NT2/D1 (cell line): ENCODE data around the gene PTRHD1.
"Not testable (repeated sequence)": the region's sequence is repeated elsewhere in the genome, so short reads cannot be mapped to it uniquely, and the experiment has no call there.

ENCODE experiments used
- DNase-seq: peaks from one replicate; pipeline ENCODE4 v3.0.0-alpha.2; 2011; ENCODE audit warnings: low read depth, low spot score
- H3K27me3 ChIP-seq: 2 replicates; pipeline ENCODE4 v1.6.0; 2011; ENCODE audit warnings: mild to moderate bottlenecking; ENCODE audit not compliant: insufficient read length, insufficient read depth
- H3K36me3 ChIP-seq: 2 replicates; pipeline ENCODE4 v1.6.1; 2011; ENCODE audit warnings: mild to moderate bottlenecking, low read length, mixed read lengths; ENCODE audit not compliant: insufficient read depth, insufficient read length
- H3K4me1 ChIP-seq: 2 replicates; pipeline ENCODE4 v1.5.1; 2011; ENCODE audit not compliant: insufficient read depth, insufficient read length
- H3K4me3 ChIP-seq: 2 replicates; pipeline ENCODE4 v1.5.1; 2011; ENCODE audit warnings: low read depth; ENCODE audit not compliant: insufficient read length
- H3K9ac ChIP-seq: 2 replicates; pipeline ENCODE4 v1.6.0; 2011; ENCODE audit warnings: low read depth; ENCODE audit not compliant: insufficient read length
- H3K9me3 ChIP-seq: 2 replicates; pipeline ENCODE4 v1.5.1; 2011; ENCODE audit warnings: mild to moderate bottlenecking, low read length; ENCODE audit not compliant: insufficient read depth
- SUZ12 ChIP-seq: IDR thresholded peaks from 2 replicates; pipeline ENCODE4 v1.6.1; 2011; ENCODE audit not compliant: insufficient read length, insufficient read depth; ENCODE audit errors: extremely low read depth
- YY1 ChIP-seq: IDR thresholded peaks from 2 replicates; pipeline ENCODE4 v1.6.1; 2011; ENCODE audit not compliant: insufficient read length, insufficient read depth
- ZNF274 ChIP-seq: IDR thresholded peaks from 2 replicates; pipeline ENCODE4 v1.6.1; 2011; ENCODE audit warnings: mild to moderate bottlenecking, low read depth, low read length

The PTRHD1 gene

DNA sequence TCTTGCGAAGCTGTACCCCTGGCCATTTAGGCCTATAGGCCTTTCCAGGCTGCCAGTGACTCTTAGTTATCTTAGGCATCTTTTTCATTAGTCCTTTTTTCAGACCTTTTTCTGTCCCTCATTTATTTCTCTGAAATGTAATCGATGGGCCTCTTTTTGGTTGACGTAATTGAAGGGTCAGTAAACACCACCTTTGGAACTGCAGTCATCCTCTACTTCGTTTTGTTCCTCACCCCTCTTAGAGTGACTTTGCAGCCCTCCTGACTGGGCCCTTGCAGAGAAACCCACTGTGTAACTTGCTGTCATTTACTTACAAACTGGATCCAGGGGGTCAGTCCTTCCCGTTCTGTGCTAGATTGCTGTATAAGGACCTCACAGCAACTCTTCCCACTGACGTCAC, 23.2 kb upstream of the PTRHD1 start:
- no peak for DNase-seq
- Histone ChIP-seq H3K9ac (no peak overlapping the region), H3K27me3 (no peaks in the 10 kb centered on the region), H3K4me3 (no peak overlapping the region), H3K9me3 (no peaks in the 10 kb centered on the region), H3K36me3 (peaks cover 85% of the 10 kb centered on the region), H3K4me1 (peaks cover 4% of the 10 kb centered on the region)
- TF ChIP-seq ZNF274 (no peak), SUZ12 (no peak), YY1 (no peak)

DNA sequence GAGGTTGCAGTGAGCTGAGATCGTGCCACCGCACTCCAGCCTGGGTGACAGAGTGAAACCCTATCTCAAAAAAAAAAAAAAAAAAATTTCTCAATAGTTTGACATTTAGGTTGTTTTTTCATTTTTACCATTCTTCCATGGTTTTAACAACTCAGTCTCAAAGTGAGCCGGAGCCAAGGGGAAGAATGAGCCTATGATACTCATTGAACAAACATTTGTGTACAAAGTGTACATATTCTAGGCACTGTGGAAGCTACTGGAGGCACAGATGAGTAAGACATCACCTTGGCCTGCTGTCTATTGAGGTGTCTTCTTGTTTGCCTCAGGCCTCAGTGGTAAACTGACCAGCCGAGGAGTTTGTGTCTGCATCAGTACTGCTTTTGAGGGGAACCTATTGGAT, 22.0 kb upstream of the PTRHD1 start:
- Histone ChIP-seq H3K9ac (no peak overlapping the region), H3K27me3 (no peaks in the 10 kb centered on the region), H3K9me3 (no peaks in the 10 kb centered on the region), H3K4me3 (no peak overlapping the region), H3K36me3 (peaks cover 73% of the 10 kb centered on the region), H3K4me1 (no peaks in the 10 kb centered on the region)
- no peak for DNase-seq
- TF ChIP-seq YY1 = no peak
- TF ChIP-seq ZNF274 = no peak
- TF ChIP-seq SUZ12 = no peak

DNA sequence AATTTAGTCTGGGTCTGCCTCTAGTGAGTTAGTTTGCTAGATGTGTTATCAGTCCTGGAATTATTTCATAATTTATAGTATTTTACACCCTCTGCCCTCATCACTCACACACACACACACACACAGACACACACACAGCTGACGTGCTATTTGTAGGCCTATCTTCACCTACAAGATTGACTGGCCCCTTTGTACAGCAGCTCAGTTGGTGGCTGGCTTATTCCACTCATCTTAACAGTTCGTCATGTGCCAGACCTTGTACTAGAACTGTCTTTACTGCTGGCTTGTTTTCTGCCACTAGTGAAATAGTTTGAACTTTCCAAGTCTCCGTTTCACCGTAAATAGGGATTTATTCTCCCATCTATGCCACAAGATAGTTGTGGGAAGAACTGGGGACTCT, 21.3 kb upstream of the PTRHD1 start:
- Histone ChIP-seq H3K4me3 (no peak overlapping the region), H3K9ac (no peak overlapping the region), H3K4me1 (no peaks in the 10 kb centered on the region), H3K27me3 (no peaks in the 10 kb centered on the region), H3K36me3 (peaks cover 69% of the 10 kb centered on the region), H3K9me3 (no peaks in the 10 kb centered on the region)
- TF ChIP-seq ZNF274 (no peak), YY1 (no peak), SUZ12 (no peak)
- no peak for DNase-seq

DNA sequence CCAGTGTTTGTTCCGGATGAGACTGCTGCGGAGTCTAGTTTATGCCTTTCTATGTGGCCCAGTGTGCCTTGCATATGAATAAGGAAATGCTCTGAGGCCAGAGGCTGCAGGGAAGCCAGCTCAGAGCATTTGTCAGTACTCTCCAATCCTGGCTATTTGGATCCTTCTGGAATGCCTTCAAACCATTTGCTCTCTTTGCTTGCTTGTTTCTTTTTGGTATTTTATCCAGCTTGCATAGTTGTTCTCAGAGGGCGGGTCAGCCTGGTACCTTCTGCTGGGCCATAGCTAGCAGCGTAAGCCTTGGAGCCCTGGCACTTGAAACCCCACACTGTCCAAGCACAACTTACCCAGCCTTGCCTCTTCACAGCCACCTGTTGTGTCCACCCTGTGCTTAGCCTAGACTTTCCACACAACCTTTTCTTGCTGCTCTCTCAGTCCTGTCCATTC, 20.5 kb upstream of the PTRHD1 start:
- DNase-seq = no peak
- Histone ChIP-seq H3K9ac (no peak overlapping the region), H3K27me3 (no peaks in the 10 kb centered on the region), H3K4me1 (no peaks in the 10 kb centered on the region), H3K36me3 (peaks cover 61% of the 10 kb centered on the region), H3K9me3 (no peaks in the 10 kb centered on the region), H3K4me3 (no peak overlapping the region)
- TF ChIP-seq YY1 = no peak
- TF ChIP-seq ZNF274 = no peak
- TF ChIP-seq SUZ12 = no peak

GRCh38 chr2:24809316-24810007, 16.3 kb upstream of the PTRHD1 start:
- no peak overlapping the region for H3K4me3 ChIP-seq
- no peaks in the 10 kb centered on the region for H3K4me1 ChIP-seq
- H3K27me3 ChIP-seq = no peaks in the 10 kb centered on the region
- no peak for DNase-seq
- H3K9ac ChIP-seq = no peak overlapping the region
- peaks cover 37% of the 10 kb centered on the region for H3K36me3 ChIP-seq
- H3K9me3 ChIP-seq = peaks cover 11% of the 10 kb centered on the region; the same call in 1 of the 2 replicates
- TF ChIP-seq YY1 (no peak), ZNF274 (no peak), SUZ12 (no peak)

GRCh38 chr2:24806661-24807036, 13.5 kb upstream of the PTRHD1 start:
- Histone ChIP-seq H3K4me1 (no peaks in the 10 kb centered on the region), H3K27me3 (no peaks in the 10 kb centered on the region), H3K9ac (no peak overlapping the region), H3K9me3 (peaks cover 11% of the 10 kb centered on the region; the same call in 1 of the 2 replicates), H3K4me3 (no peak overlapping the region), H3K36me3 (peaks cover 19% of the 10 kb centered on the region)
- no peak for TF ChIP-seq YY1
- no peak for TF ChIP-seq ZNF274
- no peak for TF ChIP-seq SUZ12
- DNase-seq = no peak

GRCh38 chr2:24805811-24806660, 12.8 kb upstream of the PTRHD1 start:
- not testable (repeated sequence) for H3K4me3 ChIP-seq, H3K27me3 ChIP-seq, H3K9ac ChIP-seq, DNase-seq, H3K4me1 ChIP-seq
- H3K36me3 ChIP-seq = peaks cover 19% of the 10 kb centered on the region
- H3K9me3 ChIP-seq = peaks cover 11% of the 10 kb centered on the region; the same call in 1 of the 2 replicates

DNA sequence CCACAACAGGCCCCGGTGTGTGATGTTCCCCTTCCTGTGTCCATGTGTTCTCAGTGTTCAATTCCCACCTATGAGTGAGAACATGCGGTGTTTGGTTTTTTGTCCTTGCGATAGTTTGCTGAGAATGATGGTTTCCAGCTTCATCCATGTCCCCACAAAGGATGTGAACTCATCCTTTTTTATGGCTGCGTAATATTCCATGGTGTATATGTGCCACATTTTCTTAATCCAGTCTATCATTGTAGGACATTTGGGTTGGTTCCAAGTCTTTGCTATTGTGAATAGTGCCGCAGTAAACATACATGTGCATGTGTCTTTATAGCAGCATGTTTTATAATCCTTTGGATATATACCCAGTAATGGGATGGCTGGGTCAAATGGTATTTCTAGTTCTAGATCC, 7.3 kb upstream of the PTRHD1 start:
- Histone ChIP-seq H3K9me3 (peaks cover 10% of the 10 kb centered on the region; the same call in 1 of the 2 replicates), H3K36me3 (peaks cover 38% of the 10 kb centered on the region)
- not testable (repeated sequence) for H3K9ac ChIP-seq, DNase-seq, H3K27me3 ChIP-seq, H3K4me1 ChIP-seq, H3K4me3 ChIP-seq
